CD4-positive, alpha-beta memory T cell (primary cell): ENCODE data around the gene SLC38A8. TPM values are rescaled to one million over a fixed set of nuclear protein-coding genes. Genes with fewer than 3 reads are reported as not detected.
A peak's percentile ranks its signal among the peaks of the same experiment; 100 is the strongest.

Source experiments
- CTCF ChIA-PET: fragments of 350-600 bp; sonication (Branson Sonifier 250); formaldehyde crosslinking; loops from one replicate; lab custom pipeline; 2021; ENCODE audit warnings: inconsistent platforms; ENCODE audit not compliant: partially characterized antibody; lab: Charles Lee
- POLR2A ChIA-PET: fragments of 350-600 bp; sonication (Branson Sonifier 250); formaldehyde crosslinking; loops from one replicate; lab custom pipeline; 2021; ENCODE audit not compliant: partially characterized antibody; lab: Charles Lee
- DNase-seq, 5 donors: peaks; one replicate each; pipeline versions ENCODE4 v3.0.0 to v3.0.0-alpha.2; 2020 to 2022; ENCODE audit warnings: mixed read lengths in 1 of 5
- H3K27ac ChIP-seq: one replicate; pipeline ENCODE4 v1.7.0; 2013; ENCODE audit warnings: low read depth, low read length
- H3K27me3 ChIP-seq: 2 replicates; pipeline ENCODE4 v1.7.0; 2013; ENCODE audit warnings: mild to moderate bottlenecking, low read length, moderate library complexity; ENCODE audit not compliant: insufficient read depth
- H3K36me3 ChIP-seq: 2 replicates; pipeline ENCODE4 v1.7.0; 2013; ENCODE audit warnings: mild to moderate bottlenecking, low read length, moderate library complexity; ENCODE audit not compliant: insufficient read depth
- H3K4me1 ChIP-seq: 2 replicates; pipeline ENCODE4 v1.7.0; 2013; ENCODE audit warnings: mild to moderate bottlenecking, low read length, moderate library complexity; ENCODE audit not compliant: insufficient read depth
- H3K4me3 ChIP-seq, 2 donors: one replicate each; pipeline ENCODE4 v1.7.0; 2013; ENCODE audit warnings: low read length in 2 of 2, mild to moderate bottlenecking in 1 of 2
- H3K9me3 ChIP-seq, 2 donors: one replicate each; pipeline ENCODE4 v1.7.0; 2013; ENCODE audit warnings: low read length in 2 of 2, control low read depth in 1 of 2; ENCODE audit not compliant: control insufficient read depth in 1 of 2
- H3K27ac Mint-ChIP-seq, 7 donors: one replicate each; pipeline ENCODE4 v1.8.0; 2020 to 2021; ENCODE audit warnings: mixed read lengths in 7 of 7, mild to moderate bottlenecking in 6 of 7, inconsistent platforms in 3 of 7, moderate library complexity in 3 of 7
- H3K27me3 Mint-ChIP-seq, 2 donors: one replicate each; pipeline ENCODE4 v1.8.0; 2020 to 2021; ENCODE audit warnings: mixed read lengths in 2 of 2
- H3K36me3 Mint-ChIP-seq, 2 donors: one replicate each; pipeline ENCODE4 v1.8.0; 2020 to 2021; ENCODE audit warnings: mixed read lengths in 2 of 2, inconsistent platforms in 1 of 2, mild to moderate bottlenecking in 1 of 2
- H3K4me1 Mint-ChIP-seq, 4 donors: one replicate each; pipeline ENCODE4 v1.8.0; 2020 to 2021; ENCODE audit warnings: mixed read lengths in 4 of 4, mild to moderate bottlenecking in 1 of 4
- H3K4me3 Mint-ChIP-seq, 8 donors: one replicate each; pipeline ENCODE4 v1.8.0; 2020 to 2021; ENCODE audit warnings: mixed read lengths in 8 of 8, mild to moderate bottlenecking in 7 of 8, moderate library complexity in 6 of 8, inconsistent platforms in 3 of 8
- H3K9me3 Mint-ChIP-seq, 8 donors: one replicate each; pipeline ENCODE4 v1.8.0; 2020 to 2021; ENCODE audit warnings: mixed read lengths in 8 of 8, mild to moderate bottlenecking in 5 of 8, inconsistent platforms in 3 of 8, moderate library complexity in 1 of 8
- intact Hi-C: fragments of 100-400 bp; cut with micrococcal nuclease; formaldehyde crosslinking; loops from one replicate; pipeline ENCODE4 v1.15.1; 2023
- polyA plus RNA-seq, 2 donors: library from polyadenylated mRNA; unstranded; fragments of 300-500 nt; fragmentation: Illumina TruSeq; gene quantifications; one replicate each; pipeline ENCODE4 v1.2.3, GENCODE V29; 2021
- total RNA-seq, 2 experiments: library from RNA; stranded (reverse); gene quantifications; one replicate each; pipeline ENCODE4 v1.2.3, GENCODE V29; 2021

The SLC38A8 gene
- total and polyA plus RNA-seq, 4 experiments from 2014 or later = not detected

DNA sequence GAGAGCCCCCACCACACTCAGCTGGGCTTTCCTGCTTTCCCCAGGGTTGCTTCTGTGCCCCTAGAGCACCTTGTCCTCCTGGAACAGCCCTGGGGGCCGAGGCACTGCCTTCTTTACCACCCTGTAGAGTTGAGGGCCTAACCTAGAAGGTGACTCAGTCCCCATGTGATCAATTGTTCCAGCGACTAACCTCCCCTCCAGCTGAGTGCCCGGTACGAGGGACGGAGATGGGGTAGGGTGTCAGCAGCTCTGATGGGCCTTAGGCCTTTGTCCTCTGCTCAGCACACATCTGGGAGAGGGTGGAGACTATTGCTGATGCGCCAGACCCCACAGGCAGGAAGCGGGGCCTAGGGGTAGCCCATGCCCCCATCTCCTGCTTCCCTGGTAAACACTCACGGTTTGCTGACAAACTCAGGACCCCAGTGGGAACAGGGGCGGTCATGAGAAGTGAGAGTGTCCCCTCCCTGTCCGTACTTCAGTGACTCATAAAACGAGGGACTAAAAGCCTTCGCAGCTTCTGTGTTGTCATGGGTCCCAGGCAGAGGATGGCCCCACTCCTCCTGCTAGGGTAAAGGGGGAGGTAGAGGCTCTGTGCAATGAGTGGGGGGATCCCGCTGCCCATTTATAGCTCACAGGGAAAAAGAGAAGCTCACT, 41.5 kb downstream of the SLC38A8 start:
- Histone ChIP-seq H3K27ac (no peak overlapping the region), H3K9me3 (no peaks in the 10 kb centered on the region), H3K27me3 (no peaks in the 10 kb centered on the region), H3K4me1 (no peaks in the 10 kb centered on the region), H3K36me3 (no peaks in the 10 kb centered on the region), H3K4me3 (no peak overlapping the region)
- intact Hi-C loops = no loop called here
- ChIA-PET CTCF (no interaction called here), POLR2A (no interaction called here)
- Mint-ChIP-seq H3K4me1 (no peaks in the 10 kb centered on the region), H3K27me3 (peaks cover 8 to 14% of the 10 kb centered on the region in 2 donors), H3K4me3 (no peak overlapping the region), H3K9me3 (peaks cover 0 to 3% (median 0%) of the 10 kb centered on the region in 8 donors), H3K27ac (no peak overlapping the region), H3K36me3 (no peaks in the 10 kb centered on the region)
- no peak for DNase-seq

DNA sequence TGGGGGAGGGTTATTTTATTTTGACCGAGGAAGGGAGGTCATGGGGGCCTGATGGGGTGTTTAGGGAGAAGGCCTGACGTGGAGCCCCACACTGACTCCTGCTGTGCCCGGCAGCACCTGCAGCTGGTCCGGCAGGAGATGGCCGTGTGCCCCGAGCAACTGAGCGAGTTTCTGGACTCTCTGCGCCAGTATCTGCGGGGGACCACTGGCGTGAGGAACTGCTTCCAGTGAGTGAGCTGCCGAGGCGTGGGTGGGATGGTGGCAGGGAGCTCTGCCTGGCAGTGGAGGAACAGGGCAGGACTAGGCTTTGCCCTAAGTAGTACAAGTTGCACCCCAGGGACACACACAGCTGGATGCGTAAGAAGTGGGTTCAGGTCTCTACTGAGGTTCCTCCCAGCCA, 44.5 kb downstream of the SLC38A8 start:
- Mint-ChIP-seq H3K36me3 (no peaks in the 10 kb centered on the region), H3K9me3 (peaks cover 0 to 4% (median 3%) of the 10 kb centered on the region in 8 donors), H3K27me3 (peaks cover 17 to 30% of the 10 kb centered on the region in 2 donors), H3K4me3 (no peak overlapping the region), H3K4me1 (peaks cover 0 to 2% (median 0%) of the 10 kb centered on the region in 4 donors), H3K27ac (no peak overlapping the region)
- Histone ChIP-seq H3K27ac (no peak overlapping the region), H3K9me3 (no peaks in the 10 kb centered on the region), H3K36me3 (no peaks in the 10 kb centered on the region), H3K4me3 (no peak overlapping the region), H3K27me3 (no peaks in the 10 kb centered on the region), H3K4me1 (no peaks in the 10 kb centered on the region)
- ChIA-PET CTCF (no interaction called here), POLR2A (no interaction called here)
- intact Hi-C loops = no loop called here
- no peak for DNase-seq

DNA sequence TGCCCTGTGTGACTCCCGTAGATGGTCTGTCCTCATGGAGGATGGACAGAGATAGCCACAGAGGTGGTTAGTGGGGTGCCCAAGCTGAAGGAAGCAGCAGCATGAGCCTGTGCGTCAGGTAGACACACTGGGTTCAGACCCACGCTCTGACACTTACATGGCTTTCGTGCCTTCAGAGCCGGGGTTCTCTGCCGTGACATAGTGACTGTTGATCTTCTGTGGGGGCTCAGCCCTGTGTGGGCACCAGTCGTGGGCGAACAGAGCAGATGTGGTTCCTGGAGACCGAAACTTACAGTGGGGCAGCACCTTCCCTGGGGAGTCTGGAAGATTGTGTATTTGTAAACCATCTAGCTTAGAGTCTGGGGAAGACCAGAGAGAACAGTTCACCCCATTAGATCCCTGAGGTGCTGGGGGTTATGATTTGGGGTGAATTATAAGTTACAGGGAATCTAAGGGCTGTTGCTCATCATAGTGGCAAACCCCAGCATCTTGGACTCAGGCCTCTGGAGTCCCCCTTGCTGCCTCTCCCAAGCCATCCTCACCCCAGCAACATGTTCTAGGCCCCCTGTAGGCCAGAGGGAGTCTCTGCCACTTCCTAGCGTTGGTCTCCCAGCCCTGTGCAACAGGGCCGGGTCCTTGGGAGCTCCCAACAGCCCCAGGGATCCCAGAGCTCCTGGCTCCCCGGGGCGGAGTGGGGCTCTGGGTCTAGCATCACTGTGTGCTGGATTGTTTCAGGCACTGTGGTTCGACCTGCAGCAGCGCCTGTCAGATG, 45.9 kb downstream of the SLC38A8 start:
- H3K4me3 ChIP-seq = no peak overlapping the region
- no peaks in the 10 kb centered on the region for H3K36me3 ChIP-seq
- H3K27me3 ChIP-seq = no peaks in the 10 kb centered on the region
- intact Hi-C loops = no loop called here
- Mint-ChIP-seq H3K27ac (no peak overlapping the region), H3K9me3 (peaks cover 0 to 4% (median 3%) of the 10 kb centered on the region in 8 donors), H3K4me3 (no peak overlapping the region), H3K27me3 (peaks cover 22 to 37% of the 10 kb centered on the region in 2 donors), H3K4me1 (peaks cover 0 to 2% (median 0%) of the 10 kb centered on the region in 4 donors), H3K36me3 (no peaks in the 10 kb centered on the region)
- no peaks in the 10 kb centered on the region for H3K9me3 ChIP-seq
- H3K4me1 ChIP-seq = no peaks in the 10 kb centered on the region
- CTCF ChIA-PET = no interaction called here
- DNase-seq = no peak
- POLR2A ChIA-PET = no interaction called here
- no peak overlapping the region for H3K27ac ChIP-seq

DNA sequence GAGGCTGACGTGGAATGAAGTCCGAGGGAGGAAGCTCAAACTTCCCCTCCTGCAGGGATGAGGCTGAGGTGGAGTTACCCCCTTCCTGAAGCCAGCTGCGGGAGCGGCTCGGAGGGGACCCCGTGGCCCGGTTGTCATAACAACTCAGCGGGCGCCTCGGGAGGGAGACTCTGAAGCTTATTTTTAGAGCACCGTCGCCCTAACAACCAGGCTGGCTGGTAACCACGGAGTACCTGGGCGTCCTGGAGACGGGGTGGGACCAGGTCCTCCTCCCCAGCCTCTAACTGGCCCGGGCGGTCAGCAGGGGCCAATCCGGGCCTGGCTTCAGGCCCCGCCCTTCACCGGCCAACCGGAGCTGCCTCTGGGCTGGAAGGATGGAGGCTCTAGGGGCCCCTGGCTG, 46.8 kb downstream of the SLC38A8 start:
- H3K27me3 ChIP-seq = no peaks in the 10 kb centered on the region
- DNase-seq = no peak
- peaks cover 22 to 37% of the 10 kb centered on the region in 2 donors for H3K27me3 Mint-ChIP-seq

DNA sequence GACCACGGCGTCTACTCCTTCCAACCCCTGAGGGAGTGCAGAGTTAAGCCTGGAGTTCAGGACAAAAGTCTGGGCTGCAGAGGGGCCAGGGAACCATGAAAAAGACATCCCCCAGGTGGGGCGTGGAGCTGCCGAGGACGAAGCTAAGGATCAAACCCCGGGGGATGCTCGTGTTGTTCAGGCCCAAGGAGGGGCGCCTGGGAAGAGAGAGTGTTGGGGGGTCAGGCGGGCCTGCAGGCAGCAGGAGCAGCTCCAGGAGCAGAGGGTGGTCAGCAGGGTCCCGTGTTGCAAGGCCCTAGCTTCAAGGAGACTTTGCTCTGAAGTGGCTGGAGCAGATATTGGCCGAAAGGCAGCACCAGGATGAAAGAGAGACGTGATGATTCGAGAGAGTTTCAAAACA, 47.9 kb downstream of the SLC38A8 start:
- ChIA-PET CTCF (no interaction called here), POLR2A (no interaction called here)
- no peak overlapping the region for H3K27ac Mint-ChIP-seq
- Histone ChIP-seq H3K36me3 (no peaks in the 10 kb centered on the region), H3K27me3 (peaks cover 2% of the 10 kb centered on the region), H3K27ac (no peak overlapping the region), H3K9me3 (no peaks in the 10 kb centered on the region), H3K4me3 (no peak overlapping the region), H3K4me1 (no peaks in the 10 kb centered on the region)
- peaks cover 30 to 43% of the 10 kb centered on the region in 2 donors for H3K27me3 Mint-ChIP-seq
- H3K4me1 Mint-ChIP-seq = peaks cover 0 to 2% (median 0%) of the 10 kb centered on the region in 4 donors
- DNase-seq = no peak
- no peak overlapping the region for H3K4me3 Mint-ChIP-seq
- intact Hi-C loops = no loop called here
- H3K36me3 Mint-ChIP-seq = no peaks in the 10 kb centered on the region
- peaks cover 0 to 4% (median 3%) of the 10 kb centered on the region in 8 donors for H3K9me3 Mint-ChIP-seq

More for the DNA sequence above, 46.8 kb downstream of the SLC38A8 start:
- no peak overlapping the region for H3K27ac ChIP-seq
- no peaks in the 10 kb centered on the region for H3K4me1 ChIP-seq
- Mint-ChIP-seq H3K27ac (no peak overlapping the region), H3K9me3 (peaks cover 0 to 4% (median 3%) of the 10 kb centered on the region in 8 donors), H3K4me3 (peak overlapping the region in 1 of 8 donors; percentile 26), H3K36me3 (no peaks in the 10 kb centered on the region), H3K4me1 (peaks cover 0 to 2% (median 0%) of the 10 kb centered on the region in 4 donors)
- POLR2A ChIA-PET = no interaction called here
- CTCF ChIA-PET = no interaction called here
- H3K4me3 ChIP-seq = no peak overlapping the region
- no peaks in the 10 kb centered on the region for H3K9me3 ChIP-seq
- no peaks in the 10 kb centered on the region for H3K36me3 ChIP-seq
- intact Hi-C loops = no loop called here

DNA sequence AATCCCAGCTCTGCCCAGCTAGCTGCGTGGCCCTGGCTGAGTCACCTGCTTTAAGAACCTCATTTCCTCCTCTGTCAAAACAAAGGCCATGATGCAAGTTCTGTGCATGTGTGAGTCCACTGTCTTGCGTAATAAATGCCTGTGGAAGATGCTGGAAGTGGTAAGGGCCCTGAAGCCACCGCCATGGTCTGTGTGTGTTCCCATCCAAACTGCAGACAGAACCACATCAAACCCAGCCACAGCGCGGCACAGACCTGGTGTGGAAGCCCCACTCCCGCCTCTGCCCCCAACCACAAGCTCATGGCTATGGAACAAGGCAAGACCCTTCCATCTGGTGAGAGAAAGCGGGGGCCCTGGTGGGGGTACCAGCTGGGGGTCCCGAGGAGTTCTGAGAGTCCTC, 48.5 kb downstream of the SLC38A8 start:
- ChIA-PET POLR2A (no interaction called here), CTCF (no interaction called here)
- no peak overlapping the region for H3K4me3 Mint-ChIP-seq
- H3K4me1 Mint-ChIP-seq = peaks cover 0 to 2% (median 0%) of the 10 kb centered on the region in 4 donors
- H3K36me3 ChIP-seq = no peaks in the 10 kb centered on the region
- H3K27ac ChIP-seq = no peak overlapping the region
- peak overlapping the region in 1 of 7 donors; percentile 53 for H3K27ac Mint-ChIP-seq
- H3K27me3 ChIP-seq = peaks cover 2% of the 10 kb centered on the region
- no peaks in the 10 kb centered on the region for H3K9me3 ChIP-seq
- H3K4me3 ChIP-seq = no peak overlapping the region
- H3K4me1 ChIP-seq = no peaks in the 10 kb centered on the region
- H3K27me3 Mint-ChIP-seq = peaks cover 35 to 41% of the 10 kb centered on the region in 2 donors
- peaks cover 0 to 4% (median 3%) of the 10 kb centered on the region in 8 donors for H3K9me3 Mint-ChIP-seq
- intact Hi-C loops = no loop called here
- no peak for DNase-seq
- no peaks in the 10 kb centered on the region for H3K36me3 Mint-ChIP-seq

DNA sequence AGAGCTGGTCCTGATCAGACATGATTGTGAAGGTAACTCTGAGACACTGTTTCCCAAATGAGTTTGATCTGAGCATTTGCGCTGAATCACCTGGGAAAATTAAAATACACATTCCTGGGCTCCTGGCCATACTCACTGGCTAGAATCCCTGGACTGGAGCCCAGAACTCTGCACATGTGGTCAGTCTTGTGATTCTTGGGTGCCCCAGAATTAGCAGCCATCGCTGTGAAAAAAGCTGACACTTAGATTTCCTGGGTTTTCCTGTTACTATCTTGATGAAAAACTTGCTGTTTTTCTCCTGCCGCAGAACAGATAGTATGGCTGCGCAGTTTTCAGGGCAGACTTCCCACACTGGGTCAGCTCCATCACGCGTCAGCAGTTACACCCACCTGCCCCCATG, 50.0 kb downstream of the SLC38A8 start:
- ChIA-PET POLR2A (no interaction called here), CTCF (interaction anchor here (1.0 kb wide), 1 partner anchor 18 kb away, joined by 3 read pairs; no protein-coding TSS in a partner anchor)
- H3K4me3 ChIP-seq = no peak overlapping the region
- peaks cover 2% of the 10 kb centered on the region for H3K27me3 ChIP-seq
- no peak for DNase-seq
- no peaks in the 10 kb centered on the region for H3K36me3 ChIP-seq
- no peak overlapping the region for H3K27ac ChIP-seq
- intact Hi-C loops = no loop called here
- H3K4me1 ChIP-seq = no peaks in the 10 kb centered on the region
- H3K27ac Mint-ChIP-seq = no peak overlapping the region
- H3K9me3 ChIP-seq = no peaks in the 10 kb centered on the region
- peaks cover 30 to 35% of the 10 kb centered on the region in 2 donors for H3K27me3 Mint-ChIP-seq
- peaks cover 0 to 2% (median 0%) of the 10 kb centered on the region in 4 donors for H3K4me1 Mint-ChIP-seq
- peaks cover 0 to 4% (median 2%) of the 10 kb centered on the region in 8 donors for H3K9me3 Mint-ChIP-seq
- no peak overlapping the region for H3K4me3 Mint-ChIP-seq
- no peaks in the 10 kb centered on the region for H3K36me3 Mint-ChIP-seq
